Gastroesophageal sphincter (tissue), 3 donors: ENCODE data around the gene CYFIP2.

Source experiments
- POLR2A ChIP-seq, 2 donors: fragments of 450-650 bp; IDR thresholded peaks; one replicate each; pipeline ENCODE4 v1.6.1; 2017; ENCODE audit warnings: antibody characterized with exemption in 2 of 2, mild to moderate bottlenecking in 2 of 2, moderate library complexity in 1 of 2
- POLR2AphosphoS5 ChIP-seq: sonication (generic); formaldehyde crosslinking; IDR thresholded peaks from one replicate; pipeline ENCODE4 v1.6.1; 2017; ENCODE audit warnings: antibody characterized with exemption
- TF ChIP-seq, protein P1 (sequence below), 4 experiments: fragments of 200-600 bp in 2 of 4; fragments of 450-650 bp in 2 of 4; sonication (generic) in 1 of 4; IDR thresholded peaks; one replicate each; pipeline ENCODE4 v1.5.1; 2017 to 2019; ENCODE audit warnings: antibody characterized with exemption in 4 of 4, mild to moderate bottlenecking in 2 of 4, moderate library complexity in 2 of 4

DNA sequence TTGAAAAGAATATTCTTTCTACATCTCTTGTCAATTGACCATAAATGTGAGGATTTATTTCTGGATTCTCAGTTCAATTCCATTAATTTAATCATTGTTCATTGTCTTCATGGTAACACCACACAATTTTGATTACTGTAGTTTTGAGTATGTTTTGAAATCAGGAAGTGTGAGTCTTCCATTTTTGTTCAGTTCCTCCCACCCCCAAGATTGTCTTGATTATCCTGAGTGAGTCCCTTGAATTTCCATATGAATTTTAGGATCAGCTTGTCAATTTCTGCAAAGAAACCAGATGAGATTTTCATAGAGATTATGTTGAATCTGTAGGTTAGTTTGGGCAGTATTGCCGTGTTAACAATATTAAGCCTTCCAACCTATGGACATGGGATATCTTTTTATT lies 9.5 kb downstream of the CYFIP2 start:
- TF ChIP-seq, protein P1, sequence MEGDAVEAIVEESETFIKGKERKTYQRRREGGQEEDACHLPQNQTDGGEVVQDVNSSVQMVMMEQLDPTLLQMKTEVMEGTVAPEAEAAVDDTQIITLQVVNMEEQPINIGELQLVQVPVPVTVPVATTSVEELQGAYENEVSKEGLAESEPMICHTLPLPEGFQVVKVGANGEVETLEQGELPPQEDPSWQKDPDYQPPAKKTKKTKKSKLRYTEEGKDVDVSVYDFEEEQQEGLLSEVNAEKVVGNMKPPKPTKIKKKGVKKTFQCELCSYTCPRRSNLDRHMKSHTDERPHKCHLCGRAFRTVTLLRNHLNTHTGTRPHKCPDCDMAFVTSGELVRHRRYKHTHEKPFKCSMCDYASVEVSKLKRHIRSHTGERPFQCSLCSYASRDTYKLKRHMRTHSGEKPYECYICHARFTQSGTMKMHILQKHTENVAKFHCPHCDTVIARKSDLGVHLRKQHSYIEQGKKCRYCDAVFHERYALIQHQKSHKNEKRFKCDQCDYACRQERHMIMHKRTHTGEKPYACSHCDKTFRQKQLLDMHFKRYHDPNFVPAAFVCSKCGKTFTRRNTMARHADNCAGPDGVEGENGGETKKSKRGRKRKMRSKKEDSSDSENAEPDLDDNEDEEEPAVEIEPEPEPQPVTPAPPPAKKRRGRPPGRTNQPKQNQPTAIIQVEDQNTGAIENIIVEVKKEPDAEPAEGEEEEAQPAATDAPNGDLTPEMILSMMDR (IDR thresholded peaks at IDR 0.05) = no peak
- TF ChIP-seq POLR2AphosphoS5 (no peak), POLR2A (IDR thresholded peaks at IDR 0.05) (no peak)
